NB4 (cell line): Measurements from ENCODE around the gene PARP2.

Source experiments
- POLR2A ChIP-seq: IDR thresholded peaks from 2 replicates; pipeline ENCODE4 v1.6.1; 2011; ENCODE audit warnings: mild to moderate bottlenecking; ENCODE audit not compliant: insufficient read length; ENCODE audit errors: extremely low read depth
- TF ChIP-seq, protein P1 (sequence below): IDR thresholded peaks from one replicate; pipeline ENCODE4 v1.5.1; 2012; ENCODE audit warnings: low read depth, low read length

DNA sequence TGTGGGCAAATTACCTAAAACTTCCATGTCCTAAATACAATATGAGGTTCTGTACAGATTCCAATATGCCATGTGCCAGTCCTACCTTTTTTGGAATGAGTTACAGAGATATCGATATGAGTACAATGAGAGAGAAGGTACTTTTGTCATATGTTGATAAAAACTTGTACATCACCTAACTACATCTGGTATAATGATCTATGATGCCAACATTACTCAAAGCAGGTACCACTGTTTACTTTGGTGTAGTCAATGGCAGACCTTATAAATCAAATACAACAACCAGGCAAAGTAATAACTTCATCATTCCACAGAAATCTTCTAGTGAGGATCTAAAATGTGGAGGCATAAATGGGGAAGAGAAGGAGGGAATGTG, 57.1 kb downstream of the PARP2 start:
- TF ChIP-seq, protein P1, sequence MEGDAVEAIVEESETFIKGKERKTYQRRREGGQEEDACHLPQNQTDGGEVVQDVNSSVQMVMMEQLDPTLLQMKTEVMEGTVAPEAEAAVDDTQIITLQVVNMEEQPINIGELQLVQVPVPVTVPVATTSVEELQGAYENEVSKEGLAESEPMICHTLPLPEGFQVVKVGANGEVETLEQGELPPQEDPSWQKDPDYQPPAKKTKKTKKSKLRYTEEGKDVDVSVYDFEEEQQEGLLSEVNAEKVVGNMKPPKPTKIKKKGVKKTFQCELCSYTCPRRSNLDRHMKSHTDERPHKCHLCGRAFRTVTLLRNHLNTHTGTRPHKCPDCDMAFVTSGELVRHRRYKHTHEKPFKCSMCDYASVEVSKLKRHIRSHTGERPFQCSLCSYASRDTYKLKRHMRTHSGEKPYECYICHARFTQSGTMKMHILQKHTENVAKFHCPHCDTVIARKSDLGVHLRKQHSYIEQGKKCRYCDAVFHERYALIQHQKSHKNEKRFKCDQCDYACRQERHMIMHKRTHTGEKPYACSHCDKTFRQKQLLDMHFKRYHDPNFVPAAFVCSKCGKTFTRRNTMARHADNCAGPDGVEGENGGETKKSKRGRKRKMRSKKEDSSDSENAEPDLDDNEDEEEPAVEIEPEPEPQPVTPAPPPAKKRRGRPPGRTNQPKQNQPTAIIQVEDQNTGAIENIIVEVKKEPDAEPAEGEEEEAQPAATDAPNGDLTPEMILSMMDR, result no peak
- no peak for TF ChIP-seq POLR2A
